Endodermal cell (in vitro differentiated cells): ENCODE results near the gene HS3ST2. TPM values are rescaled to one million over a fixed set of nuclear protein-coding genes. Genes with fewer than 3 reads are reported as not detected.

ENCODE experiments used
- DNase-seq: peaks from one replicate; pipeline ENCODE4 v3.0.0-alpha.2; 2017
- H3K27ac ChIP-seq: 2 replicates; pipeline ENCODE4 v1.5.1; 2013; ENCODE audit warnings: mild to moderate bottlenecking, low read depth, low read length, moderate library complexity
- H3K27me3 ChIP-seq: 2 replicates; pipeline ENCODE4 v1.6.1; 2013; ENCODE audit warnings: mild to moderate bottlenecking, low read length, moderate library complexity; ENCODE audit not compliant: insufficient read depth, control insufficient read depth, poor library complexity, severe bottlenecking
- H3K36me3 ChIP-seq: 2 replicates; pipeline ENCODE4 v1.7.0; 2013; ENCODE audit warnings: mild to moderate bottlenecking, low read length, moderate library complexity; ENCODE audit not compliant: control insufficient read depth, insufficient read depth
- H3K4me1 ChIP-seq: one replicate; pipeline ENCODE4 v1.7.0; 2013; ENCODE audit warnings: low read length; ENCODE audit not compliant: control insufficient read depth, insufficient read depth
- H3K4me3 ChIP-seq: 2 replicates; pipeline ENCODE4 v1.5.1; 2013; ENCODE audit warnings: mild to moderate bottlenecking, low read length, moderate library complexity
- H3K9ac ChIP-seq: 2 replicates; pipeline ENCODE4 v1.6.1; 2013; ENCODE audit warnings: mild to moderate bottlenecking, low read length, moderate library complexity; ENCODE audit not compliant: poor library complexity, severe bottlenecking; ENCODE audit errors: extremely low read depth
- H3K9me3 ChIP-seq: 2 replicates; pipeline ENCODE4 v1.6.1; 2013; ENCODE audit warnings: mild to moderate bottlenecking, low read length, moderate library complexity; ENCODE audit not compliant: control insufficient read depth
- H3K27ac Mint-ChIP-seq: 2 replicates; pipeline ENCODE4 v1.8.0; 2020; ENCODE audit warnings: mixed read lengths
- H3K27me3 Mint-ChIP-seq: 2 replicates; pipeline ENCODE4 v1.8.0; 2021; ENCODE audit warnings: mild to moderate bottlenecking, mixed read lengths; ENCODE audit not compliant: insufficient read depth
- H3K36me3 Mint-ChIP-seq: 2 replicates; pipeline ENCODE4 v1.8.0; 2020; ENCODE audit warnings: low read depth, mixed read lengths
- H3K4me1 Mint-ChIP-seq: 2 replicates; pipeline ENCODE4 v1.8.0; 2020; ENCODE audit warnings: mixed read lengths
- H3K4me3 Mint-ChIP-seq: 2 replicates; pipeline ENCODE4 v1.8.0; 2020; ENCODE audit warnings: mild to moderate bottlenecking, moderate library complexity, mixed read lengths
- H3K9me3 Mint-ChIP-seq: 2 replicates; pipeline ENCODE4 v1.8.0; 2020; ENCODE audit warnings: mild to moderate bottlenecking, mixed read lengths
- WGBS, 2 experiments: methylation state at CpG; one replicate each; pipeline versions ENCODE4 v1.1.5 to v1.1.7; 2013; ENCODE audit warnings: missing lambda C conversion rate in 2 of 2, mixed read lengths in 1 of 2; ENCODE audit not compliant: insufficient coverage in 1 of 2, insufficient read length in 1 of 2; 5-methylcytosine and 5-hydroxymethylcytosine counted together
- total RNA-seq, 2 donors: library from RNA; stranded (reverse); fragmentation: NEBNext Ultra II Directional in 1 of 2; extraction: Animal tissue kit (Norgen Biotek cat#: 25700) in 1 of 2; gene quantifications; 2 replicates in 1 of 2; 3 replicates in 1 of 2; pipeline ENCODE4 v1.2.1, GENCODE V29; 2021
- TF ChIP-seq, protein P1 (sequence below): fragments of 200-600 bp; sonication (generic); conservative IDR thresholded peaks from 2 replicates; pipeline ENCODE4 v1.5.0; 2021; ENCODE audit warnings: antibody characterized with exemption, mild to moderate bottlenecking

The HS3ST2 gene
- total RNA-seq, 2 donors from 2014 or later: 0.18 TPM; not detected in 1

DNA sequence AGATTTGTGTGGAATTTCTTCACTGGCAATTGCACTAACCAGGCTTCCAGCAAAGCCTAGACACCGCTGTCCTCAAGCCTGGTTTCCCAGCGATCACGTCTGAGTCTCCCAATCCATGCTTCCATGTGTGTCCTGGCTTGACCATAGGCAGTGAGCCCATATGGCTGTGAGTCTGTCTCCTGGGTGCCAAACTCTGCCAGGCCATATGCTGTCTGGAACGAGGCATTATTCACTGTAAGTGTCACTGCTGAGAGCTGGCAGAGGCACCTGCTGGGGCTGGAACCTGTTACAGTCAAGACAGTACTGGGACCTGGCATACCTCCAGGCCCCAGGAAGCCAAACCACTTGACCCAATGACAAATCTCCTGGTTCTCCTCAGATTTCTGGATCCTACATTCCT is 60.4 kb downstream of the HS3ST2 start:
- no peak overlapping the region for H3K4me3 ChIP-seq

GRCh38 chr16:22878955-22879354 is 65.0 kb downstream of the HS3ST2 start:
- Histone ChIP-seq H3K9me3 (no peaks in the 10 kb centered on the region), H3K27me3 (peaks cover 6% of the 10 kb centered on the region), H3K36me3 (no peaks in the 10 kb centered on the region), H3K27ac (no peak overlapping the region), H3K9ac (no peak overlapping the region), H3K4me1 (no peaks in the 10 kb centered on the region), H3K4me3 (no peak overlapping the region)
- H3K27ac Mint-ChIP-seq: no peak overlapping the region
- TF ChIP-seq, protein P1, sequence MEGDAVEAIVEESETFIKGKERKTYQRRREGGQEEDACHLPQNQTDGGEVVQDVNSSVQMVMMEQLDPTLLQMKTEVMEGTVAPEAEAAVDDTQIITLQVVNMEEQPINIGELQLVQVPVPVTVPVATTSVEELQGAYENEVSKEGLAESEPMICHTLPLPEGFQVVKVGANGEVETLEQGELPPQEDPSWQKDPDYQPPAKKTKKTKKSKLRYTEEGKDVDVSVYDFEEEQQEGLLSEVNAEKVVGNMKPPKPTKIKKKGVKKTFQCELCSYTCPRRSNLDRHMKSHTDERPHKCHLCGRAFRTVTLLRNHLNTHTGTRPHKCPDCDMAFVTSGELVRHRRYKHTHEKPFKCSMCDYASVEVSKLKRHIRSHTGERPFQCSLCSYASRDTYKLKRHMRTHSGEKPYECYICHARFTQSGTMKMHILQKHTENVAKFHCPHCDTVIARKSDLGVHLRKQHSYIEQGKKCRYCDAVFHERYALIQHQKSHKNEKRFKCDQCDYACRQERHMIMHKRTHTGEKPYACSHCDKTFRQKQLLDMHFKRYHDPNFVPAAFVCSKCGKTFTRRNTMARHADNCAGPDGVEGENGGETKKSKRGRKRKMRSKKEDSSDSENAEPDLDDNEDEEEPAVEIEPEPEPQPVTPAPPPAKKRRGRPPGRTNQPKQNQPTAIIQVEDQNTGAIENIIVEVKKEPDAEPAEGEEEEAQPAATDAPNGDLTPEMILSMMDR: no peak
- no peak overlapping the region for H3K4me3 Mint-ChIP-seq
- no peaks in the 10 kb centered on the region for H3K4me1 Mint-ChIP-seq
- H3K9me3 Mint-ChIP-seq: no peaks in the 10 kb centered on the region
- no peaks in the 10 kb centered on the region for H3K36me3 Mint-ChIP-seq
- no peak for DNase-seq
- H3K27me3 Mint-ChIP-seq: no peaks in the 10 kb centered on the region
- 94 to 100% methylated on average over 1 to 6 of the region's 6 CpGs for WGBS, 2 experiments

More for the DNA sequence above, 60.4 kb downstream of the HS3ST2 start:
- H3K27me3 Mint-ChIP-seq: no peaks in the 10 kb centered on the region
- H3K4me1 ChIP-seq: no peaks in the 10 kb centered on the region
- no peak overlapping the region for H3K9ac ChIP-seq
- H3K4me3 Mint-ChIP-seq: no peak overlapping the region
- H3K4me1 Mint-ChIP-seq: no peaks in the 10 kb centered on the region
- H3K36me3 ChIP-seq: no peaks in the 10 kb centered on the region
- no peaks in the 10 kb centered on the region for H3K9me3 ChIP-seq
- H3K9me3 Mint-ChIP-seq: no peaks in the 10 kb centered on the region
- 93 to 94% methylated on average over 3 to 4 of the region's 4 CpGs for WGBS, 2 experiments
- TF ChIP-seq, protein P1: no peak
- H3K27me3 ChIP-seq: no peaks in the 10 kb centered on the region
- H3K27ac ChIP-seq: no peak overlapping the region
- no peaks in the 10 kb centered on the region for H3K36me3 Mint-ChIP-seq
- no peak overlapping the region for H3K27ac Mint-ChIP-seq
- DNase-seq: no peak

- WGBS, 2 experiments: 82 to 91% methylated on average over 5 to 6 of the region's 6 CpGs
Observed at GRCh38 chr16:22879466-22879865, 65.5 kb downstream of the HS3ST2 start.

More at GRCh38 chr16:22879466-22879865, 65.5 kb downstream of the HS3ST2 start:
- H3K36me3 ChIP-seq: no peaks in the 10 kb centered on the region
- H3K4me1 ChIP-seq: no peaks in the 10 kb centered on the region
- H3K9me3 Mint-ChIP-seq: no peaks in the 10 kb centered on the region
- H3K27me3 Mint-ChIP-seq: no peaks in the 10 kb centered on the region
- H3K9ac ChIP-seq: no peak overlapping the region
- H3K9me3 ChIP-seq: no peaks in the 10 kb centered on the region
- no peak overlapping the region for H3K27ac Mint-ChIP-seq
- no peak for DNase-seq
- no peak overlapping the region for H3K4me3 ChIP-seq
- no peaks in the 10 kb centered on the region for H3K36me3 Mint-ChIP-seq
- H3K4me3 Mint-ChIP-seq: no peak overlapping the region
- TF ChIP-seq, protein P1: no peak
- H3K27me3 ChIP-seq: peaks cover 6% of the 10 kb centered on the region
- no peaks in the 10 kb centered on the region for H3K4me1 Mint-ChIP-seq
- H3K27ac ChIP-seq: no peak overlapping the region
